ENCODE data around the gene NRXN2. TPM values are rescaled to one million over a fixed set of nuclear protein-coding genes. Genes with fewer than 3 reads are reported as not detected.
A peak's percentile ranks its signal among the peaks of the same experiment; 100 is the strongest.

The NRXN2 gene
- total and polyA plus RNA-seq, 10 of the 15 experiments (the other 5 are each of a cell fraction or from before 2014, with no cell fraction given): 0.03 to 1.4 (median 0.23) TPM

GRCh38 chr11:64620381-64620971, 102.5 kb downstream of the NRXN2 start:
- ATAC-seq: peak; percentile 34; the same call in 2 of the 3 replicates
- FAIRE-seq: no peak
- 39% methylated on average over 12 of the region's 13 CpGs for WGBS (ENCODE audit: insufficient coverage, insufficient replicate concordance, low lambda C conversion rate, missing lambda C conversion rate)

More at GRCh38 chr11:64620381-64620971, 102.5 kb downstream of the NRXN2 start:
- Histone ChIP-seq H3K27ac (ENCODE audit: control insufficient read depth, insufficient read depth) (no peak overlapping the region), H4K20me1 (ENCODE audit: control insufficient read depth, insufficient read depth) (no peaks in the 10 kb centered on the region), H3K79me2 (ENCODE audit: control insufficient read depth, insufficient read depth, low read length) (no peaks in the 10 kb centered on the region), H3K27me3 (replicated peaks in 1 of 2; ENCODE audit: control insufficient read depth in 2 of 2, insufficient read depth in 2 of 2, low read length in 1 of 2) (no peaks in the 10 kb centered on the region), H3K4me1 (ENCODE audit: control insufficient read depth, insufficient read depth, low read length) (peaks cover 6% of the 10 kb centered on the region), H3K4me3 (no peak overlapping the region), H3K9me3 (replicated peaks; ENCODE audit: control insufficient read depth, insufficient read depth, low read length) (no peaks in the 10 kb centered on the region), H3K9ac (ENCODE audit: control insufficient read depth, insufficient read depth, low read length) (no peak overlapping the region), H2AFZ (ENCODE audit: control insufficient read depth, low read depth, low read length) (no peak overlapping the region), H3K4me2 (ENCODE audit: control insufficient read depth, insufficient read depth) (no peak overlapping the region), H3K36me3 (ENCODE audit: control insufficient read depth in 2 of 2, insufficient read depth in 2 of 2, low read length in 1 of 2) (no peaks in the 10 kb centered on the region)
- ChIA-PET CTCF (interaction anchor here (0.7 to 0.8 kb wide), 2 partner anchors 27 to 172 kb away, joined by 3 read pairs; no protein-coding TSS in a partner anchor), SMC1A (ENCODE audit: uncharacterized antibody, unreplicated experiment) (interaction anchor here (1.1 kb wide), 1 partner anchor 19 kb away, joined by 4 read pairs; no protein-coding TSS in a partner anchor), RAD21 (ENCODE audit: unreplicated experiment) (interaction anchor here (1.3 kb wide), 1 partner anchor 19 kb away, joined by 3 read pairs; no protein-coding TSS in a partner anchor), POLR2A (interaction anchor here (1.1 kb wide), 1 partner anchor 15 kb away, joined by 4 read pairs; no protein-coding TSS in a partner anchor)
- intact Hi-C loops (cut with micrococcal nuclease; ENCODE audit: unreplicated experiment): no loop called here
- in situ Hi-C loops (cut with MboI): no loop called here
- DNase-seq (ENCODE audit: low read depth, low spot score): no peak
- TF ChIP-seq BMI1 (IDR thresholded peaks at IDR 0.05; ENCODE audit: borderline replicate concordance) (peak; percentile 96), TAF1 (IDR thresholded peaks at IDR 0.05; ENCODE audit: borderline replicate concordance, low read depth, low read length) (no peak), DPF2 (IDR thresholded peaks at IDR 0.05) (no peak), POLR2A (IDR thresholded peaks at IDR 0.05; ENCODE audit: low read depth, low read length) (no peak), NFYB (IDR thresholded peaks at IDR 0.05; ENCODE audit: insufficient read depth, low read depth, low read length) (no peak), CUX1 (IDR thresholded peaks at IDR 0.05; ENCODE audit: insufficient replicate concordance, low read depth, low read length) (no peak), SPI1 (IDR thresholded peaks at IDR 0.05; ENCODE audit: borderline replicate concordance, insufficient read depth, low read depth, low read length) (no peak), NR2F1 (conservative IDR thresholded peaks at IDR 0.05) (0 out of 2 replicates have a peak, but pooled peaks have one; percentile 29), HSF1 (IDR thresholded peaks at IDR 0.05; ENCODE audit: low read depth, low read length) (no peak), ATF2 (IDR thresholded peaks at IDR 0.05; ENCODE audit: low read length) (no peak), ZBTB33 (IDR thresholded peaks at IDR 0.05) (no peak), SMAD1 (IDR thresholded peaks at IDR 0.05; ENCODE audit: low read depth, partially characterized antibody) (no peak)
- no TSS peak for BruUV-seq (replicated peaks)
